OCI-M2 (cell line): Measurements from ENCODE around the gene GSK3B.
"Not testable (repeated sequence)": the region's sequence is repeated elsewhere in the genome, so short reads cannot be mapped to it uniquely, and the experiment has no call there.

Source experiments
- DNase-seq: peaks from one replicate; lab custom pipeline; 2025; ENCODE audit not compliant: unreplicated experiment; lab: John Stamatoyannopoulos, UW

GSK3B gene

GRCh38 chr3:120018299-120018698, 75.9 kb downstream of the GSK3B start:
- DNase-seq: no peak

- no peak for DNase-seq
Observed at GRCh38 chr3:120017692-120018091, 76.6 kb downstream of the GSK3B start.

DNA sequence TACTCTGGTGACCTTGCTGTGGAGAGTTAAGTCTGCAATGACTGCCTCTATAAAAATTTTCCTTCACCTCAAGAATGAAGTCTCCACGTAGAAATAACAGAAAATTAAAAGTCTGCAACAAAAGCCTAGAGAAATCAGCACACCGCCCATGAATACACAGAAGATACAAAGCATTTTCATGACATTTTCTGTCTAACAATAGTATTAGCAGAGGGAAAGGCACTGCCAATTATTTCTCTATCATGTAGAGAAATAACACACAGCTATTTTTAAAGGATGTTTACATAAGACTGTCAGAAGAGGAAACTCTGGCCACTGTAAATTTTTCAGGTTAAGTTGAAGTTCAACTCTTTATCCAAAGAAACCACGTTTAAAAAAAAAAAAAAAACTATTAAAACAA, 80.8 kb downstream of the GSK3B start:
- DNase-seq: no peak

GRCh38 chr3:120005741-120006140, 88.5 kb downstream of the GSK3B start:
- not testable (repeated sequence) for DNase-seq

DNA sequence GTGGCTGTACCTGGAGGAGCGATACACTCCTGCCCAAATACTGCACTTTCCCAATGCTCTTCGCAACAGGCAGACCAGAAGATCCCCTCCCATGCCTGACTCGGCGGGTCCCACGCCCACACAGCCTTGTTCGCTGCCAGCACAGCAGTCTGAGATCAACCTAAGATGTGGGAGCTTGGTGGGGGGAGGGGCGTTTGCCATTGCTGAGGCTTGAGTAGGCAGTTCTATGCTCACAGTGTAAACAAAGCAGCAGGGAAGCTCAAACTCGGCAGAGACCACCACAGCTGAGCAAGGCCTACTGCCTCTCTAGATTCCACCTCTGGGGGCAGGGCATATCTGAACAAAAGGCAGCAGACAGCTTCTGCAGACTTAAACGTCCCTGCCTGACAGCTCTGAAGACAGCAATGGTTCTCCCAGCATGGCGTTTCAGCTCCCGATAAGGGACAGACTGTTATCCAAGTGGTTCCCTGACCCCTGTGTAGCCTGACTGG, 90.2 kb downstream of the GSK3B start:
- DNase-seq: not testable (repeated sequence)

DNA sequence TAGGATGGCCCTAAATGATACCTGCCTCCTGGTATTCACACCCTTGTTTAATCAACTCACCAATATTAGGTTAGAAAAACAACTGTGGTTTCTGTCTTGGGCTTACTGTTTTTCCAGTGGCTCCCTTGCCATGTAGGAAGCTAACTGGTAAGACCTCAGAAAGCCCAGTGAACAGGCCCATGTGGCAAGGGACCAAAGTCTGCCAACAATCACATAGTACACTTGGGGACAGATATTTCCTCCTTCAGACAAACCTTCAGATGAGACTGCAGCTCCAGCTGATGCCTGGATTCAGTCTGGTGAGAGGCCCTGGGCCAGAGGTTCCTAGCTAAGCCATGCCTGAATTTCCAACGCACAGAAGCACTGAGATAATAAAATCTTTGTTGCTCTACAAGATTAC, 96.1 kb downstream of the GSK3B start:
- no peak for DNase-seq

- no peak for DNase-seq
Observed at GRCh38 chr3:119990888-119991287, 103.4 kb downstream of the GSK3B start.

- no peak for DNase-seq
Observed at GRCh38 chr3:119989981-119990655, 104.1 kb downstream of the GSK3B start.

DNA sequence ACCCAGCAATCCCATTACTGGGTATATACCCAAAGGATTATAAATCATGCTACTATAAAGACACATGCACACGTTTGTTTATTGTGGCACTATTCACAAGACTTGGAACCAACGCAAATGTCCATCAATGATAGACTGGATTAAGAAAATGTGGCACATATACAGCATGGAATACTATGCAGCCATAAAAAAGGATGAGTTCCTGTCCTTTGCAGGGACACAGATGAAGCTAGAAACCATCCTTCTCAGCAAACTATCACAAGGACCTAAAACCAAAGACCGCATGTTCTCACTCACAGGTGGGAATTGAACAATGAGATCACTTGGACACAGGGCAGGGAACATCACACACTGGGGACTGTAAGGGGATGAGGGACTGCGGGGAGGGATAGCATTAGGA, 107.4 kb downstream of the GSK3B start:
- DNase-seq: not testable (repeated sequence)

DNA sequence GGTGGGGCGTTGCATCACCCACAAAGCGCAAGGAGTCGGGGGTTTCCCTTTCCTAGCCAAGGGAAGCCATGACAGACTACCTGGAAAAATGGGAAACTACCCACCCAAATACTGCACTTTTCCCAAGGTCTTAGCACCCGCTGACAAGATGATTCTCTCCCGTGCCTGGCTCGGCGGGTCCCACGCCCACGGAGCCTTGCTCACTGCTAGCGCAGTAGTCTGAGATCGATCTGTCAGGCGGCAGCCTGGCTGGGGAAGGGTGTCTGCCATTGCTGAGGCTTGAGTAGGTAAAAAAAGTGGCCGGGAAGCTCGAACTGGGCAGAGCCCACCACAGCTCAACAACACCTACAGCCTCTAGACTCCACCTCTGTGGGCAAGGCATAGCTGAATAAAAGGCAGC, 112.9 kb downstream of the GSK3B start:
- DNase-seq: no peak

DNA sequence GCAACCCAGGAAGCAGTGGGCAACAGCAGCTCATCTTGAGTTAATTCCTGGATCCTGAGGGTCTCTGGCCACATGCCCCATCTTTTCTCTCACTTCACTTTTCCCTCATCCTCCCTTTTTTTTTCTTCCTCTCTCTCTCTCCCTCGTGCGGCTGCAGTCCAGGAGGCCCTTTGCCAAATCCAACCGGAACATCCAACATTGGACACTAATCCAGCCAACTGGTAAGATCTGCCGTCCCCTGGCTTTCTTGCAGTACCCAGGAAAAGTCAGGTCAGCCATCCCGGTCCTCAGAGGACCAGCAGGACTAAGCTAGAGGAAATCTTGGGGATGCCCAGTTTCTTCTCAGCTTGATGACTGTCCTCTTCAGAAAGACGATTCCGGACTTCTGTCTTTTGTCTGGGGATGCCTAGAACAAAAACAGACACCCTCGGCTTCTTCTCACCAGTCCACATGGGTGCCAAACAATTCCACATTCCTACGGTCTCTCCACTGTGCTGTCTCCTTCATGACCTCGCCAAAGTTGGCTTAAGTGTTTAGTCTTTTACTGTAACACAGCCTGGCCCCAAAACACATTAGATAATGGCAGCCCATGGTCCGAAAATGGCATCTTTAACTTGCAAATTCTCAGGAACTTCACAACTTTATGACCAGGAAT, 115.6 kb downstream of the GSK3B start:
- DNase-seq: no peak

DNA sequence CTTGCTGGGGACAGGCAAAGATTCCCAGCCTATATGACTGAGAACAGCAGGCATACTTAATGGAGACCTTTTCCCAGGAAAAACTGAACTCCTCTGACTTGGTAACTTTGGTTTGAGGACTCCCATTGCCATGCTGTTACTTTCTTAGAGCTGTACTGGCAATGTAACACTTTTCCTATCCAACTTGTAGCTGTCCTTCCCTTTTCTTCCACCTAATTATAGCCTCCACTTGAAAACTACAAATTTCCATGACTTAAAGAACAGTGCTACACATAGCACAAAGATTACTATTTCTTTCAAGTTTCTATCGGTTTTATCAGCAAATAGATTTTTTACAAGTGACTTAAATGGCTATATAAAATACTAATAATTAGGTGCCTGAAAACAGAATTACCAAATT, 116.9 kb downstream of the GSK3B start:
- DNase-seq: no peak

- no peak for DNase-seq
Observed at GRCh38 chr3:119976214-119976613, 118.0 kb downstream of the GSK3B start.

DNA sequence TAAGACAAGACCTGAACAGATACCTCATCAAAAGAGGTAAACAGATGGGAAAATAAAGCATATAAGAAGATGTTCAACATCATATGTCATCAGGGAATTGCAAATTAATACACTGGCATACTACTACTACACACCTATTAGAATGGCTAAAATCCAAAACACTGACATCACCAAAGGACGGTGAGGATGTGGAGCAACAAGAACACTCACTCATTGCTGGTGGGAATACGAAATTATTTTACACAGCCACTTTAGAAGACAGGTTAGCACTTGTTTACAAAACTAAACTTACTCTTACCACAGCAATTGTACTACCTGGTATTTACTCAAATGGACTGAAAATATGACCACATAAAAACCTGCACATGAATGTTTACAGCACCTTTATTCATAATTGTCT, 119.6 kb downstream of the GSK3B start:
- no peak for DNase-seq

DNA sequence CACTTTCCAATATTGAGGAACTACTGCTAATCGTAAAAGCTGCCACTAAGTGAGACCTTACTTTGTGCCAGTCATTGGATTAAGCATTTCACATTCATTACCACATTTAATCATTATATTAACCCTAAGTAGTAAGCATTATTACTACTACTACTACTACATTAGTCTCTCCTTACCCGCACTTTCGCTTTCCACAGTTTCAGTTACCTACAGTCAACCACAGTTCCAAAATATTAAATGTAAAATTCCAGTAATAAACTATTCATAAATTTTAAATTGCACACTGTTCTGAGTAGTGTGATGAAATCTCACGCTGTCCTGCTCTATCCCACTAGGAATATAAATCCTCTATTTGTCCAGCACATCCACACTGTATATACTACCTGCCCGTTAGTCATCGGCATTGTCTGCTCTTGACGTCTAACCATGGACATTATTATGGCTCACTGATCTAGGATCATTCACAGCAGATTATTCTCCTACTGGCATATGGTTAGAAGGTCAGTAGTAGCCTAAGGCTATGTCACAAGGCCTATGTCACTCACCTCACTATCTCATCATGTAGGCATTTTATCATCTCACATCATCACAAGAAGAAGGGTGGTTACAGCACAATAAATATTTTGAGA, 121.1 kb downstream of the GSK3B start:
- no peak for DNase-seq

DNA sequence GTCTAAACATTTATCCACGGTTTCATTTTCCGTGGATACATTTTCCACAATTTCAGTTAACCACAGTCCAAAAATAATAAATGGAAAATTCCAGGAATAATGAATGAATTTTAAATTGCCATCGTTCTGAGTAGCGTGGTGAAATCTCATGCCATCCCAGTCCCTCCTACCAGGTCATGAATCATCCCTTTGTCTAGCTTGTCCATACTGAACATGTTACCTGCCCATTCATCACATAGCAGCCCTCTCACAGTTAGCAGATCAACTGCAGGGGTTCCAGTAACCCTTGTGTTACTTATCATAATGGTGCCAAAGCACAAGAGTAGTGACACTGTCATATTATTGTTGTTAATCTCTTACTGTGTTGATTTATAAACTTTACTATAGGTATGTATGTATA, 124.5 kb downstream of the GSK3B start:
- no peak for DNase-seq

DNA sequence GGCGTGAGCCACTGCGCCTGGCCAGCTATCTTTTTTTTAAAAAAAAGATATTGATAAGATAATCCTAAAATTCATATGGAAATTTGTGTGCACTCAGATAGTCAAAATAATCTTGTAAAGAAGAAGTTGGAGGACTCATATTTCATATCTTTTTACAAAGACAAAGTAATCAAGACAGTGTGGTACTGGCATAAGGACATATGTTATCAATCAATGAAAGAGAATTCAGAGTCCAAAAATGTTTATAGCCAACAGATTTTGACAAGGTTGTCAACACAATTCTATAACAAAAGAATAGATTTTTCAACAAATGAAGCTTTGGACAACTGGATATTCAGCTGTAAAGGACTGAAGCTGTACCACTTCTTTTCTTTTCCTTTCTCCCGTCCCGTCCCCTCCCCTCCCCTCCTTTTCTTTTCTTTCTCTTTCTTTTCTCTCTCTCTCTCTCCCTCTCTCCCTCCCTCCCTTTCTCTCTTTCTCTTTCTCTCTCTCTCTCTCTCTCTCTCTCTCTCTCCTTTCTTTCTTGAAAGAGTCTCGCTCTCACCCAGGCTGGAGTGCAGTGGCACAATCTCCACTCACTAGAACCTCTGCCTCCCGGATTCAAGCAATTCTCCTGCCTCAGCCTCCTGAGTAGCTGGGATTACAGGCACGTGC, 126.8 kb downstream of the GSK3B start:
- DNase-seq: no peak

GRCh38 chr3:119965692-119966091, 128.6 kb downstream of the GSK3B start:
- no peak for DNase-seq

DNA sequence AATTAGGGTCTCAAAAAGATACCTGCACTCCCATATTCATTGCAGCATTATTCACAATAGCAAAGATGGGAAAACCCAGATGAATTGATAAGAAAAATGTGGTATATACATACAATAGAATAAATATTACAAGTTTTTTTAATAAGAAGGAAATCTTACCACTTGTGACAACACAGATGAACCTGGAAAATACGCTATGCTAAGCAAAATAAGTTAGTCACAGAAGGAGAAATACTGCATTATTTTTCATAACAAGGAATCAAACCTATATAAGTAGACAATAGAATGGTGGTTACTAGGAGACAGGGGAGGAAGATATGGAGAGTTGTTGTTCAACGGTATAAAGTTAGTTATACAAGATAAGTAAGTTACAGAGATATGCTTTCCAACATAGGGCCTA, 130.0 kb downstream of the GSK3B start:
- no peak for DNase-seq

GRCh38 chr3:119955972-119956371, 138.3 kb downstream of the GSK3B start:
- DNase-seq: no peak

DNA sequence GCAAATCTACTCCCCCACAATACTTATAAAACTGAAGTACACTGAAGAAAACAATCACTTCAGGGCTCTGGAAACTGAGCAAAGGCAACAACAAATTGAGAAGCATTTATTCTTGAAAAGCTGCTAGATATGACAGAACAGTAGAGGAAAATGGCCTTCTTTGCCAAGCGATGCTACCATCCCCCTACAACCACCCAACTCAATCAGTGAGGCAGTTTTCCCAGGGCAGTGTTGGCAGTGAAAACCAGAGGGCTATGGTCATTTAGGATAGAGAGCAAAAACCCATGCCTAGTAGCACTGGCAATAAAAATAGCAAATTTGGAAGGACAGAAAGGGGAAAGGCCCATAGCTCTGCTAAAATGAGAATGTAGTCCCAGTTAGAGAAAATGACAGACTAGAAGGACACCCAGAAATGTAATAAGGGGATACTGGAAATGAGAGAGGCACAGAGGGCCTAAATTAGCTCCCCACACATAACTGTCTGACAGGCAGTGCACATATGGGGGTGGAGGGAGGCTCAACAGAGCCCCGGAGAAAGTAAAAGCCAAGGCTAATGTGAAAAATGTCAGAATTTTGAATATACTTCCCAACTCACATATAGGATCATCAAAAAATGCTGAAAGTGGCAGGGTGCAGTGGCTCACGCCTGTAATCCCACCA, 143.5 kb downstream of the GSK3B start:
- DNase-seq: no peak
